ENCODE data around the gene HIVEP2.

Gene HIVEP2

DNA sequence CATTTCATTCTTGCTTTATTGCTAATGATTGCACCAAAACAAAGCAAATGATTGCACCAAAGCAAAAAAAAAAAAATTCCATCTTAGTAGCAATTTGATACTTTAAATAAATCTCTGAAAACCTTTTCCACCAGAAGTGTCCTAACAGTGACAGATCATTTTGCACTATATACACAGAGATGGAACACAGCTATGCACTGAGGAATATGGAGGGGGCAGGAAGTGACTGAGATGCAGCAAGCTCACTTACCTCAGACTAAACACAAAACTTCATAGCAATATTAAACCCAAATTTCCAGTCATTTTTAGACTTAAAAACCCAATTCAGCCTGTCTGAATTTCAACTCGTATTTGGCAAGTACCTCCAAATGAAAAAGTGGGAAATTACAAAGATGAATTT lies 41.2 kb downstream of the HIVEP2 start:
- H3K4me3 ChIP-seq (replicated peaks; ENCODE audit: low read depth, low read length), result no peak overlapping the region
- TF ChIP-seq, protein P1, sequence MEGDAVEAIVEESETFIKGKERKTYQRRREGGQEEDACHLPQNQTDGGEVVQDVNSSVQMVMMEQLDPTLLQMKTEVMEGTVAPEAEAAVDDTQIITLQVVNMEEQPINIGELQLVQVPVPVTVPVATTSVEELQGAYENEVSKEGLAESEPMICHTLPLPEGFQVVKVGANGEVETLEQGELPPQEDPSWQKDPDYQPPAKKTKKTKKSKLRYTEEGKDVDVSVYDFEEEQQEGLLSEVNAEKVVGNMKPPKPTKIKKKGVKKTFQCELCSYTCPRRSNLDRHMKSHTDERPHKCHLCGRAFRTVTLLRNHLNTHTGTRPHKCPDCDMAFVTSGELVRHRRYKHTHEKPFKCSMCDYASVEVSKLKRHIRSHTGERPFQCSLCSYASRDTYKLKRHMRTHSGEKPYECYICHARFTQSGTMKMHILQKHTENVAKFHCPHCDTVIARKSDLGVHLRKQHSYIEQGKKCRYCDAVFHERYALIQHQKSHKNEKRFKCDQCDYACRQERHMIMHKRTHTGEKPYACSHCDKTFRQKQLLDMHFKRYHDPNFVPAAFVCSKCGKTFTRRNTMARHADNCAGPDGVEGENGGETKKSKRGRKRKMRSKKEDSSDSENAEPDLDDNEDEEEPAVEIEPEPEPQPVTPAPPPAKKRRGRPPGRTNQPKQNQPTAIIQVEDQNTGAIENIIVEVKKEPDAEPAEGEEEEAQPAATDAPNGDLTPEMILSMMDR (IDR thresholded peaks at IDR 0.05; ENCODE audit: low read depth, low read length, missing control alignments), result no peak
- no peak for DNase-seq (ENCODE audit: extremely low read depth, low read depth)

DNA sequence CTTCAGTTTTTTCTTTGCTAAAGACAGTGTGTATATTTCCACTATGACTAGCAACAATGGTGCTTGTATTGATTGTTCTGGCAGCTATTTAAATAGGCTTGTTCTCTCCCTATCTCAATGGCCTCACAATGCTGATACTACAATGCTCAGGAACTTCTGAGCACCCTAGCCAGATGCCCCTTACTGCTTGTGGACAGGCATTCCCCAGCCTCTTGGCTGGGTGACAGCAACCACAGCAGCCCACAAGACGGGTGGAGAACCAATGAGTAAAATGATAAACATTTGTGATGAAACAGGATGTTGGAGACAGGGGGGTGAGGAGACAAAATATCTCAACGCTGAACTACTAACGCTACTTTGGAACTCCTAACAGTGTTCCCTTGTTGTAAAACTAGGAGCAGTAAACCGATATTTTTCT lies 42.3 kb downstream of the HIVEP2 start:
- DNase-seq (ENCODE audit: extremely low read depth, low read depth), result peak; percentile 90
- H3K4me3 ChIP-seq (replicated peaks; ENCODE audit: low read depth, low read length), result no peak overlapping the region
- TF ChIP-seq, protein P1 (IDR thresholded peaks at IDR 0.05; ENCODE audit: low read depth, low read length, missing control alignments), result no peak

DNA sequence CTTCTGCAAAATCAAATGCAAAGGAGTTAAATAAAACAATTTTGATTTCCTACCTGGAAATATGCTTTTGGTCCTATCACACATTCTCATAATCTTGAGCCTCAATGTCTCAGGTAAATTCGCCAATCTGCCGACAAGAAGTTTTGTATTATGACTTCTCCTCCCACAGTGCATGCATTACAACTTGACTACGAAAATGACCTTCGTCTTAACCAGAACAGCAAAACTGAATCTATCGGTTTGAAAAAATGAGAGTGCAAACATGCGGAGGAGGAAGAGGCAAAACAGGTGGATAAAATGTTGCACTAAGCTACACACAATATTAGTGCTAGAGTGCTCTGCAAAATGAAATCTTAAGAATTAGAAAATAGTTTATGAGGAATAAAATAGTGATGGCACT lies 43.4 kb downstream of the HIVEP2 start:
- no peak for DNase-seq (ENCODE audit: extremely low read depth, low read depth)
- H3K4me3 ChIP-seq (replicated peaks; ENCODE audit: low read depth, low read length), result no peak overlapping the region
- TF ChIP-seq, protein P1 (IDR thresholded peaks at IDR 0.05; ENCODE audit: low read depth, low read length, missing control alignments), result no peak

DNA sequence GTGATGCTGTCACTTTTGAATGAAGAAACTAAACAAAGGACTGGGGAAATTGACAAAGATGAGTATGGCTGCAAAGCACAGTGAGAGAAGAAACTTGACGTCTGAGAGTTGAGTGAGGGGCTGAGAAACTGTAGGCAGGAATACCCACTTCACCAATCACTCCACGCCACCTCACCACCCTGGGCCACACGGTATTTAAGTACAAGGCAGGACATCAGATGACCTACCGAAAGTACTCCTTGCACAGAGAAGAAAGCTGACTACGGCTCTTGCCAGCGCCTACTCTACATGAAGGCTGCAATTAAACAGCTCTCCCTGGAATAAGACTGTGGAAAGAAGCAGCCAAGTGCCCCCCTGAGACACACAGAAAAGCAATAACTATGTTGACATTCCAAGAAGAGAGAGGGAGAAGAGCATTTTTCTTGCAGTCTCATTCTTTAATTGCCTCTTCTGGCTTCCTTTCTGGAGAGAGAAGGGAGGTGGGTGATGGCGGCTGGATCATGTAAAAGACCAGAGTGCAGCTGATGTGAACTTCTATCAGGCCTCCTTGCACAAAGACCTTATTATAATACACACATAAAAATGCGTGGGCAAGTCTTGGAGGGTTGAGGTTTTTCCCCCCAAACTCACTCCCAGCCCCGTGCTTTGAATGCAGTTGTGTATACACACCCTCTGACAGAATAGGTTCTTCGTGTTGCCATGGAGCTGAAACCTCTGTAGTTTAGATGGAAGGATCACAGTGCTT lies 44.6 kb downstream of the HIVEP2 start:
- H3K4me3 ChIP-seq (replicated peaks; ENCODE audit: low read depth, low read length), result no peak overlapping the region
- TF ChIP-seq, protein P1 (IDR thresholded peaks at IDR 0.05; ENCODE audit: low read depth, low read length, missing control alignments), result no peak
- DNase-seq (ENCODE audit: extremely low read depth, low read depth), result no peak

DNA sequence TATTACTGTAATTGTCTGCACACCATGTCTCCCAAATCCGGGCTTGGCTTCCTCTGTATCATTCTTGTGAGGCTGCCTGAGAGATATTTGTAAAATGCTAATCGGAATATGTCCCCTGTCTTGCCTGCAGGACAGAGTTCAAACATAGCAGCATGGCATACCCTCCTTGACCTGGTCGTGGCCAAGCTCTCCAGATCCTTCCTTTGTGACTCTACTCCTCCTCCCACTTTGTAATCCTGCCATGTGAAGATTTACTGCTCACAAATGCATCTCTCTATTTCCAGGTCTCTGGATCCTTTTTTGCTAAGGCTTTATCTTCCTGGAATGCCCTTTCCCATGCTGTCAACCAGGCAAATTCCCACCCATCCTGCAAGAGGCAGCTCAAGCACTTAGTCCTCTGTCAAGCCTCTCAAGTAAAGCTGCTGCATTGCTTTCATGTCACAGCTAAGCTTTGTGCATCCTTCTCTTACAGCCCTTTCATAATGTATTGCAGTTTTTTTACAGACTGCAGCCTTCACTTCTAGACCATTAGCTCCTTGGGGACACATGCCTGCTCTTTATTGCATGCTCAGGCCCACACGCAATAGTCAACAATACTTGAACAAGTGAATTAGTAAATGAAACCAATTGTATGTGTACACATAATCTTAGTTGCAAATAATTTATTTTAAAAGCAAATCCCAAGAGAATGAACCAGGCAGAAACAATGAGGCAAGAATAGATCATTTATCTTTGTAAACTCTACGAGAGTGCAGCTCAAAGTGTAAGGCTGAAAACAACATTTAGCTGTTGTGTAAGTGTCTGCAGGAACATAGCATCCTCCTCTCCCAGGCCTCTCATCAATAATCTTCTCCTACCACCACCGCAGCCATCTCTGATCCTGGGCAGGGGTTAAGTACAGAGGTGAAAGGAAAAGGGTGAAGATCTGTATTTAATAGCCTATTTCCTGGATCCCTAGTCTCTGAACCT lies 45.8 kb downstream of the HIVEP2 start:
- TF ChIP-seq, protein P1 (IDR thresholded peaks at IDR 0.05; ENCODE audit: low read depth, low read length, missing control alignments), result no peak
- H3K4me3 ChIP-seq (replicated peaks; ENCODE audit: low read depth, low read length), result no peak overlapping the region
- DNase-seq (ENCODE audit: extremely low read depth, low read depth), result no peak

DNA sequence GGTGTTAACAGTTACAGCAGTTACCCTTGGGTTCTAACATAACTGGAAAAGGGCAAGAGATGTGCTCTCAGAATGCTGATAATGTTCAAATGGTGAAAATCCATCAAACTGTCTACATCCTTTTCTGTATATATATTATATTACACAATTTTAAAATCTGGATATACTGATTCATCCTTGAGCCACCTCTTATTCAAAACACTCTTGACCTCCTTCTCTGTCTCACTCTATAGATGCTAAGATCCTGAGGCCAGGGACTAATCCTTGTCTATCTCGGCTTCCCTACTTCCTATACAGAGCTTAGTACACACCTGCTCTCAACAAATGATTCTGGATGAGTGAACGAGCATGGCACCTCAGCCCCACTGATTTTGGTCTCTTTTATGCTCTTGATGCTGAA lies 47.3 kb downstream of the HIVEP2 start:
- no peak for DNase-seq (ENCODE audit: extremely low read depth, low read depth)
- TF ChIP-seq, protein P1 (IDR thresholded peaks at IDR 0.05; ENCODE audit: low read depth, low read length, missing control alignments), result no peak
- H3K4me3 ChIP-seq (replicated peaks; ENCODE audit: low read depth, low read length), result no peak overlapping the region

Measured in HFF-Myc (cell line).